Vagina (tissue), 2 donors: ENCODE data around the gene NFATC2.

Experiments
- CTCF ChIP-seq, 3 experiments: fragments of 450-650 bp in 2 of 3; fragments of 200-600 bp in 1 of 3; sonication (generic) in 1 of 3; IDR thresholded peaks; one replicate each; pipeline ENCODE4 v1.5.1; 2017 to 2019; ENCODE audit warnings: antibody characterized with exemption in 3 of 3, mild to moderate bottlenecking in 2 of 3, moderate library complexity in 2 of 3
- POLR2A ChIP-seq, 2 donors: fragments of 450-650 bp; IDR thresholded peaks; one replicate each; pipeline ENCODE4 v1.6.1; 2017; ENCODE audit warnings: antibody characterized with exemption in 2 of 2, mild to moderate bottlenecking in 2 of 2, moderate library complexity in 2 of 2
- POLR2AphosphoS5 ChIP-seq, 2 donors: sonication (generic); formaldehyde crosslinking; IDR thresholded peaks; one replicate each; pipeline ENCODE4 v1.9.0; 2017; ENCODE audit warnings: antibody characterized with exemption in 2 of 2, mild to moderate bottlenecking in 2 of 2, low read depth in 1 of 2; ENCODE audit not compliant: insufficient read depth in 1 of 2

GRCh38 chr20:51354191-51354768 is 188.2 kb downstream of the NFATC2 start:
- TF ChIP-seq CTCF (IDR thresholded peaks at IDR 0.05) (no peak), POLR2A (IDR thresholded peaks at IDR 0.05) (no peak), POLR2AphosphoS5 (IDR thresholded peaks at IDR 0.05; ENCODE audit: insufficient read depth in 1 of 2, low read depth in 1 of 2) (no peak)
